Measurements from ENCODE around the gene ARPP21.

DNA sequence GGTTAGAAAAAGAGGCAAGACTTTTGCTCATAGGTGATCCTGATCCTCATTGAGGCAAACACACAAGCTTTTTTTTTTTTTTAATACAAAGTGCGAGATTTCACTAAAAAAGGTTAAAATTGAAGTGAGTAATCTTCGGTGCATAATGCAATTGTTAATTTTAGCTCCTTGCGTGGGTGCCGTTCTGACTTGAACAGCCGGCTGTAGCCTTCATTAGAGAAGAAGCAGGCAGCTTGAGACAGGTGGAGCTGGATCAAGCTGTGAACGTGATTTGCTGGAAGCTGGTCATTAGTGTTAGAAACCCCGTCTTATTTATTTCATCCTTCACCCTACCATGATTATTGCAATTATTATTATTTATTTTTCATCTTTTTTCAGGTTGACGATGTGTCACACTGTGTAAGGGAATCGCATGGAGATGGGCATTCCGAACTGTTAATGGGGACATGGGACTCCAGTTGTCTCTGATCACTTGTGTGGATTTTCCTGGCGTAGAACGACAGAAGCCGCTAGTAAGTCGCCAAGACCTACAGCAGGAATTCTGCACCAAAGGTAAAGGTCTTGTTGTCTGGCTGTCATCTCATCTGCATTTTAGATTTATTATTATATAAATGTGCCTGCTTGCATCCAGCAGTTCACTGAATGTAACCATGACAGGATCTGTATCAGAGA is 40.2 kb downstream of the ARPP21 start:
- TF ChIP-seq, protein P1, sequence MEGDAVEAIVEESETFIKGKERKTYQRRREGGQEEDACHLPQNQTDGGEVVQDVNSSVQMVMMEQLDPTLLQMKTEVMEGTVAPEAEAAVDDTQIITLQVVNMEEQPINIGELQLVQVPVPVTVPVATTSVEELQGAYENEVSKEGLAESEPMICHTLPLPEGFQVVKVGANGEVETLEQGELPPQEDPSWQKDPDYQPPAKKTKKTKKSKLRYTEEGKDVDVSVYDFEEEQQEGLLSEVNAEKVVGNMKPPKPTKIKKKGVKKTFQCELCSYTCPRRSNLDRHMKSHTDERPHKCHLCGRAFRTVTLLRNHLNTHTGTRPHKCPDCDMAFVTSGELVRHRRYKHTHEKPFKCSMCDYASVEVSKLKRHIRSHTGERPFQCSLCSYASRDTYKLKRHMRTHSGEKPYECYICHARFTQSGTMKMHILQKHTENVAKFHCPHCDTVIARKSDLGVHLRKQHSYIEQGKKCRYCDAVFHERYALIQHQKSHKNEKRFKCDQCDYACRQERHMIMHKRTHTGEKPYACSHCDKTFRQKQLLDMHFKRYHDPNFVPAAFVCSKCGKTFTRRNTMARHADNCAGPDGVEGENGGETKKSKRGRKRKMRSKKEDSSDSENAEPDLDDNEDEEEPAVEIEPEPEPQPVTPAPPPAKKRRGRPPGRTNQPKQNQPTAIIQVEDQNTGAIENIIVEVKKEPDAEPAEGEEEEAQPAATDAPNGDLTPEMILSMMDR (IDR thresholded peaks at IDR 0.05) = no peak
- no peak for TF ChIP-seq NFYB (CRISPR knock-in tag; conservative IDR thresholded peaks at IDR 0.05; ENCODE audit: low read depth)

All from WTC11 (cell line).